OCI-LY7 (cell line): ENCODE measurements around the gene RHOT1.

Source experiments
- CTCF ChIP-seq: fragments of 200-600 bp; sonication (generic); conservative IDR thresholded peaks from 2 replicates; pipeline ENCODE4 v1.5.1; 2014; ENCODE audit warnings: mild to moderate bottlenecking, antibody characterized with exemption, low read length, moderate library complexity, mixed read lengths
- EZH2phosphoT487 ChIP-seq: fragments of 200-600 bp; sonication (generic); IDR thresholded peaks from 2 replicates; pipeline ENCODE4 v1.6.1; 2018; ENCODE audit warnings: low read depth, borderline replicate concordance, mild to moderate bottlenecking, mixed run types, antibody characterized with exemption, low read length, moderate library complexity, mixed read lengths

GRCh38 chr17:32116937-32117336 lies 25.4 kb upstream of the RHOT1 start:
- TF ChIP-seq CTCF = no peak
- TF ChIP-seq EZH2phosphoT487 = no peak
